ENCODE data around the gene DPY19L2. TPM values are rescaled to one million over a fixed set of nuclear protein-coding genes. Genes with fewer than 3 reads are reported as not detected.
"Not testable (repeated sequence)": the region's sequence is repeated elsewhere in the genome, so short reads cannot be mapped to it uniquely, and the experiment has no call there.

Gene DPY19L2
- total and polyA plus RNA-seq, 2 donors = 2.5 to 20.7 TPM

GRCh38 chr12:63577631-63578030, 90.7 kb downstream of the DPY19L2 start:
- H3K36me3 ChIP-seq (ENCODE audit: control insufficient read depth in 2 of 2, insufficient read depth in 2 of 2, low read length in 1 of 2); DNase-seq (ENCODE audit: low read depth in 6 of 9, low spot score in 9 of 9); H3K4me1 ChIP-seq (ENCODE audit: control insufficient read depth in 2 of 2, insufficient read depth in 2 of 2, low read length in 2 of 2); H3K9me3 ChIP-seq (ENCODE audit: control insufficient read depth in 2 of 2, insufficient read depth in 1 of 2, low read length in 1 of 2); H3K27ac ChIP-seq (ENCODE audit: low read depth in 1 of 2, low read length in 1 of 2); H3K27me3 ChIP-seq (ENCODE audit: control insufficient read depth in 2 of 2, insufficient read depth in 1 of 2, low read length in 1 of 2); H3K4me3 ChIP-seq (ENCODE audit: low read length in 2 of 2): not testable (repeated sequence)
- WGBS = 52% methylated on average over 2 of the region's 2 CpGs

GRCh38 chr12:63572038-63572437, 96.3 kb downstream of the DPY19L2 start:
- DNase-seq (ENCODE audit: low read depth in 6 of 9, low spot score in 9 of 9); H3K4me3 ChIP-seq (ENCODE audit: low read length in 2 of 2); H3K36me3 ChIP-seq (ENCODE audit: control insufficient read depth in 2 of 2, insufficient read depth in 2 of 2, low read length in 1 of 2); H3K27me3 ChIP-seq (ENCODE audit: control insufficient read depth in 2 of 2, insufficient read depth in 1 of 2, low read length in 1 of 2); H3K9me3 ChIP-seq (ENCODE audit: control insufficient read depth in 2 of 2, insufficient read depth in 1 of 2, low read length in 1 of 2); H3K27ac ChIP-seq (ENCODE audit: low read depth in 1 of 2, low read length in 1 of 2); H3K4me1 ChIP-seq (ENCODE audit: control insufficient read depth in 2 of 2, insufficient read depth in 2 of 2, low read length in 2 of 2): not testable (repeated sequence)
- WGBS = 95% methylated on average over 4 of the region's 4 CpGs

- H3K27me3 ChIP-seq (ENCODE audit: control insufficient read depth in 2 of 2, insufficient read depth in 1 of 2, low read length in 1 of 2); H3K4me3 ChIP-seq (ENCODE audit: low read length in 2 of 2); H3K27ac ChIP-seq (ENCODE audit: low read depth in 1 of 2, low read length in 1 of 2); DNase-seq (ENCODE audit: low read depth in 6 of 9, low spot score in 9 of 9); H3K36me3 ChIP-seq (ENCODE audit: control insufficient read depth in 2 of 2, insufficient read depth in 2 of 2, low read length in 1 of 2); H3K4me1 ChIP-seq (ENCODE audit: control insufficient read depth in 2 of 2, insufficient read depth in 2 of 2, low read length in 2 of 2); H3K9me3 ChIP-seq (ENCODE audit: control insufficient read depth in 2 of 2, insufficient read depth in 1 of 2, low read length in 1 of 2): not testable (repeated sequence)
- 94% methylated on average over 6 of the region's 6 CpGs for WGBS
Observed at GRCh38 chr12:63558445-63558844, 109.8 kb downstream of the DPY19L2 start.

- not testable (repeated sequence) for H3K4me3 ChIP-seq (ENCODE audit: low read length in 2 of 2); H3K27ac ChIP-seq (ENCODE audit: low read depth in 1 of 2, low read length in 1 of 2); H3K4me1 ChIP-seq (ENCODE audit: control insufficient read depth in 2 of 2, insufficient read depth in 2 of 2, low read length in 2 of 2); DNase-seq (ENCODE audit: low read depth in 6 of 9, low spot score in 9 of 9); H3K9me3 ChIP-seq (ENCODE audit: control insufficient read depth in 2 of 2, insufficient read depth in 1 of 2, low read length in 1 of 2); H3K36me3 ChIP-seq (ENCODE audit: control insufficient read depth in 2 of 2, insufficient read depth in 2 of 2, low read length in 1 of 2); H3K27me3 ChIP-seq (ENCODE audit: control insufficient read depth in 2 of 2, insufficient read depth in 1 of 2, low read length in 1 of 2)
- 88% methylated on average over 13 of the region's 13 CpGs for WGBS
Observed at GRCh38 chr12:63551397-63551796, 116.9 kb downstream of the DPY19L2 start.

- H3K36me3 ChIP-seq (ENCODE audit: control insufficient read depth in 2 of 2, insufficient read depth in 2 of 2, low read length in 1 of 2); H3K27me3 ChIP-seq (ENCODE audit: control insufficient read depth in 2 of 2, insufficient read depth in 1 of 2, low read length in 1 of 2); H3K9me3 ChIP-seq (ENCODE audit: control insufficient read depth in 2 of 2, insufficient read depth in 1 of 2, low read length in 1 of 2); H3K4me1 ChIP-seq (ENCODE audit: control insufficient read depth in 2 of 2, insufficient read depth in 2 of 2, low read length in 2 of 2); DNase-seq (ENCODE audit: low read depth in 6 of 9, low spot score in 9 of 9); H3K27ac ChIP-seq (ENCODE audit: low read depth in 1 of 2, low read length in 1 of 2); H3K4me3 ChIP-seq (ENCODE audit: low read length in 2 of 2): not testable (repeated sequence)
- WGBS = 93% methylated on average over 2 of the region's 2 CpGs
Observed at GRCh38 chr12:63549034-63549433, 119.3 kb downstream of the DPY19L2 start.

GRCh38 chr12:63545298-63545916, 122.9 kb downstream of the DPY19L2 start:
- H3K9me3 ChIP-seq (ENCODE audit: control insufficient read depth in 2 of 2, insufficient read depth in 1 of 2, low read length in 1 of 2); H3K27ac ChIP-seq (ENCODE audit: low read depth in 1 of 2, low read length in 1 of 2); H3K4me1 ChIP-seq (ENCODE audit: control insufficient read depth in 2 of 2, insufficient read depth in 2 of 2, low read length in 2 of 2); H3K27me3 ChIP-seq (ENCODE audit: control insufficient read depth in 2 of 2, insufficient read depth in 1 of 2, low read length in 1 of 2); H3K4me3 ChIP-seq (ENCODE audit: low read length in 2 of 2); DNase-seq (ENCODE audit: low read depth in 6 of 9, low spot score in 9 of 9); H3K36me3 ChIP-seq (ENCODE audit: control insufficient read depth in 2 of 2, insufficient read depth in 2 of 2, low read length in 1 of 2): not testable (repeated sequence)
- WGBS = 95% methylated on average over 3 of the region's 5 CpGs

- H3K9me3 ChIP-seq (ENCODE audit: control insufficient read depth in 2 of 2, insufficient read depth in 1 of 2, low read length in 1 of 2); H3K4me3 ChIP-seq (ENCODE audit: low read length in 2 of 2); H3K27ac ChIP-seq (ENCODE audit: low read depth in 1 of 2, low read length in 1 of 2); H3K27me3 ChIP-seq (ENCODE audit: control insufficient read depth in 2 of 2, insufficient read depth in 1 of 2, low read length in 1 of 2); H3K36me3 ChIP-seq (ENCODE audit: control insufficient read depth in 2 of 2, insufficient read depth in 2 of 2, low read length in 1 of 2); H3K4me1 ChIP-seq (ENCODE audit: control insufficient read depth in 2 of 2, insufficient read depth in 2 of 2, low read length in 2 of 2); DNase-seq (ENCODE audit: low read depth in 6 of 9, low spot score in 9 of 9): not testable (repeated sequence)
- WGBS = 96% methylated on average over 4 of the region's 4 CpGs
Observed at GRCh38 chr12:63538656-63539055, 129.6 kb downstream of the DPY19L2 start.

- not testable (repeated sequence) for H3K4me3 ChIP-seq (ENCODE audit: low read length in 2 of 2); H3K9me3 ChIP-seq (ENCODE audit: control insufficient read depth in 2 of 2, insufficient read depth in 1 of 2, low read length in 1 of 2); H3K36me3 ChIP-seq (ENCODE audit: control insufficient read depth in 2 of 2, insufficient read depth in 2 of 2, low read length in 1 of 2); H3K27me3 ChIP-seq (ENCODE audit: control insufficient read depth in 2 of 2, insufficient read depth in 1 of 2, low read length in 1 of 2); H3K27ac ChIP-seq (ENCODE audit: low read depth in 1 of 2, low read length in 1 of 2); DNase-seq (ENCODE audit: low read depth in 6 of 9, low spot score in 9 of 9); H3K4me1 ChIP-seq (ENCODE audit: control insufficient read depth in 2 of 2, insufficient read depth in 2 of 2, low read length in 2 of 2)
Observed at GRCh38 chr12:63537838-63538237, 130.5 kb downstream of the DPY19L2 start.

GRCh38 chr12:63529641-63530040, 138.7 kb downstream of the DPY19L2 start:
- not testable (repeated sequence) for H3K27ac ChIP-seq (ENCODE audit: low read depth in 1 of 2, low read length in 1 of 2); H3K4me1 ChIP-seq (ENCODE audit: control insufficient read depth in 2 of 2, insufficient read depth in 2 of 2, low read length in 2 of 2); H3K4me3 ChIP-seq (ENCODE audit: low read length in 2 of 2); DNase-seq (ENCODE audit: low read depth in 6 of 9, low spot score in 9 of 9); H3K27me3 ChIP-seq (ENCODE audit: control insufficient read depth in 2 of 2, insufficient read depth in 1 of 2, low read length in 1 of 2); H3K9me3 ChIP-seq (ENCODE audit: control insufficient read depth in 2 of 2, insufficient read depth in 1 of 2, low read length in 1 of 2); H3K36me3 ChIP-seq (ENCODE audit: control insufficient read depth in 2 of 2, insufficient read depth in 2 of 2, low read length in 1 of 2)
- WGBS = 84% methylated on average over 7 of the region's 7 CpGs

- Histone ChIP-seq H3K36me3 (ENCODE audit: control insufficient read depth in 2 of 2, insufficient read depth in 2 of 2, low read length in 1 of 2) (no peaks in the 10 kb centered on the region), H3K4me1 (ENCODE audit: control insufficient read depth in 2 of 2, insufficient read depth in 2 of 2, low read length in 2 of 2) (no peaks in the 10 kb centered on the region), H3K27me3 (ENCODE audit: control insufficient read depth in 2 of 2, insufficient read depth in 1 of 2, low read length in 1 of 2) (no peaks in the 10 kb centered on the region), H3K27ac (ENCODE audit: low read depth in 1 of 2, low read length in 1 of 2) (no peak overlapping the region), H3K9me3 (ENCODE audit: control insufficient read depth in 2 of 2, insufficient read depth in 1 of 2, low read length in 1 of 2) (no peaks in the 10 kb centered on the region), H3K4me3 (ENCODE audit: low read length in 2 of 2) (no peak overlapping the region)
- WGBS = 84% methylated on average over 4 of the region's 4 CpGs
- no peak for DNase-seq (ENCODE audit: low read depth in 6 of 9, low spot score in 9 of 9)
Observed at GRCh38 chr12:63525831-63526230, 142.5 kb downstream of the DPY19L2 start.

Data from thymus (tissue), 11 donors.